RKO (cell line): ENCODE results near the gene FLT1.

Experiments
- DNase-seq: peaks from one replicate; pipeline ENCODE4 v3.0.0-alpha.2; 2016; ENCODE audit warnings: low spot score

FLT1 gene

GRCh38 chr13:28458608-28459007 is 36.3 kb downstream of the FLT1 start:
- no peak for DNase-seq

- DNase-seq = no peak
Observed at GRCh38 chr13:28458051-28458450, 36.9 kb downstream of the FLT1 start.

GRCh38 chr13:28457521-28457920 is 37.4 kb downstream of the FLT1 start:
- no peak for DNase-seq

DNA sequence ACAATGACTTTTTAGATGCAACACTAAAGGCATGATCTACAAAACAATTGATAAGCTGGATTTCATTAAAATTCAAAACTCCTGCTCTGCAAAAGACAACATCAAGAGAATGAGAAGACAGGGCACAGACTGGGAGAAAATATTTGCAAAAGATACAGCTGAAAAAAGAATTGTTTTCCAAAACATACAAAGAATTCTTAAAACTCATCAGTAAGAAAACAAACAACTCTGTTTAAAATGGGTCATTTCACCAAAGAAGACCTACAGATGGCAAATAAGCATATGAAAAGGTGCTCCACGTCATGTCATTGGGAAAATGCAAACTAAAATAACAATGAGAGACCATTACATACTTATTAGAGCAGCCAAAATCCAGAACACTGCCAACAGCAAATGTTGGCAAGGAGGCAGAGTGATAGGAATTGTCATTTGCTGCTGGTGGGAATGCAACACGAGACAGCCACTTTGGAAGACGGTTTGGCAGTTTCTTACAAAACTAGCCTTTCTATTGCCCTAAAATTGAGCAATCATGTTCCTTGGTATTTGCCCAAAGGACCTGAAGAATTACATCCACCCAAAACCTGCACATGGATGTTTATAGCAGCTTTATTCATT is 39.2 kb downstream of the FLT1 start:
- no peak for DNase-seq

DNA sequence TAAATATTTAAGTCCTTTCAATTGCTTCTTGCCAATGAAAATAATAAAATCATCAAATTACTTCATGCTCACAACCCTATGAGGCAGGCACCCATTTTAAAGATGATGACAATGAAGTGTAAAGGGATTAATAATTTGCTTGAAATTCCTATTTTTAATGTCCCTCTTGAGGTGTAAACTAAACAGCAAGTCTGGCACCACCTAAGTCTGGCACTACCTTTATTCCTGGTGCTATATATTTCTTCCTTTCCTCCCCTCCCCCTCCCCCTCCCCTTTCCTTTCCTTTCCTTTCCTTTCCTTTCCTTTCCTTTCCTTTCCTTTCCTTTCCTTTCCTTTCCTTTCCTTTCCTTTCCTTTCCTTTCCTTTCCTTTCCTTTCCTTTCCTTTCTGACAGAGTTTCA is 42.2 kb downstream of the FLT1 start:
- DNase-seq = no peak

DNA sequence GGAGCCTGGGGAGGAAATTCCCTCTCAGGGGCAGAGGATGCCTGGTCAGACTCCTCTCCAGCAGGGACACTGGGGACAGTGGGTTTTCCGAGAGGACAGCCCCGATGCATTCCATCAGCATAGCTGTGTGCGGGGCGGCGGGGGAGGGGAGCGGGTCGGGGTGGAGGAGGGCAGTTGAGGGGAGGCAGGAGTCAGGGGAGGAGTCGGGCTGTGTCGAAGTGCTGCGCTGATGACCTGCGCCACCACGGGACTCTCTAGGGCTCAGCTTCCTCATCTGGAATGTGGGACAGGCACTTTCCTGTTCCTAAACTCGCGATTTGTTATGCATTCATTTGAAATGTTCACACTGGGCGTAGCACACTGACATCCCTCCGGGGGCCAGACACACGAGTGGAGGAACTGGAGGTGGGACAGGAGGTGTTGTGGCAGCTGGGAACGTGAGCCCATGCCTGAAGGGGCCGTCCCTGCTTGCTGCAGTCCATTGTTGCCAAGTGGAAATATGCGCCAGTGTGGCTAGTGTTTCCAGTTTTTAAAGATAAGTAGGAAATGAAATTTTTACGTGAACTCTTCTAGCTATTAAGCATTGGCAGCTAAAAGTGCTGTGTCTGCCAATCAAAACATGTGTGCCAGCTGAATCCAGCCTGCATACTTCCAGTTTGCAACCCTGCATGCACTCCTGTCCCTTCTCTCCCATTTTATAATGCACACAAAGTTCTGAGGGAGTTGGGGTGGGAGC is 43.3 kb downstream of the FLT1 start:
- DNase-seq = no peak

DNA sequence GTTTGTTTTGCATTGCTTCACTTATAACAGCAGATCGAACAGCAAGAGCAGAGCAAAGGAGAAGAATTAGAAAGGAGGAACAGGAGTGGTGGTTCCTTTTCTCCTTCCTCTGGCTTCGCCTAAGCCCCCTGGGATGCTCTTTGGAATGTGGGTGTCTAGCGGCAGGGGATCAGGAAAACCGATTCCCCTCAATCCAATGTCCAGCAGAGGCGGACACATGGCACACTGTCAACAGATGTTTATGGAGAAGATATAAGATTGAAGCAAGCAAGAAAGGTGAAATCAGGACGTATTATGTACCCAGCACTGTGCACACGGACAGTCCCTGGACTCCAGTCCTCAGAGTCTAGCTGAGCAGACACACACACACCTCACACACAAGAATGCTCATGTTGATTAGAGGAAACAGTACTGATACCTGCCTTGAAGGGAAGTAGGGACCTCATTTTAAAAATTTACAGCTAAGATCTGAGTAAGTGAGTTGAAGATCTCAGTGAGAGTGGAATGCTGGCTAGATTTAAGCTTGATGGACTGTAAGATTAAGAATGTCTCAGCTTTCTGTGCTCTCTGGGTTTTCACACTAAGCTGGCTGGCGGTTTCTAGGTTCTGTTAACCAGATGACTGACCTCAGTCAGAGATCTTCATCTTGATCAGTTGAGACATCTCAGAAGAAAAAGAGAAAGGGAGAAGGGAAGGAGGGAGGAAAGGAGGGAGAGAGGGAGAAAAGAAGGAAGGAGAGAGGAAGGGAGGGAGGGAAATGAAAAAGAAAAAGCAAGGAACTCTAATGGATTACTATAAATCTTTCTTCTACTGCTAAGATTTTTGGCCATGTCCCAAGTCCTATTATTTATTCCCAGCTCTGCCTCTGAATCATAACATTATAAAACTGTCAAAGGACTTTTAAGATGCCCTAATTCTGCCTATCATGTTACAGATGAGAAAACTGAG is 44.8 kb downstream of the FLT1 start:
- DNase-seq = no peak

- DNase-seq = no peak
Observed at GRCh38 chr13:28448651-28449358, 46.1 kb downstream of the FLT1 start.

- DNase-seq = no peak
Observed at GRCh38 chr13:28447989-28448388, 46.9 kb downstream of the FLT1 start.

DNA sequence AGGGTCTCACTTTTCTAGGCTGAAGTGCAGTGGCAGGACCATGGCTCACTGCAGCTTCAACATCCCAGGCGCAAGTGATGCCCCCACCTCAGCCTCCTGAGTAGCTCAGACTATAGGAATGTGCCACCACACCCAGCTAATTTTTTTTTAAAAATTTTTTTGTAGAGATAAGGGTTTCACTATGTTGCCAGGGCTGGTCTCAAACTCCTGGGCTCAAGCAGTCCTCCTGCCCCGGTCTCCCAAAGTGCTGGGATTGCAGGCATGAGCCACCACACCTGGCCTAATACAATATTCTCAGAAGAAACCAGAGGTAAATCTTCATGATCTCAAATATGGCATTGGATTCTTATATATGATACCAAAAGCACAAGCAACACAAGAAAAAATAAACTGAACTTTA is 47.7 kb downstream of the FLT1 start:
- no peak for DNase-seq

DNA sequence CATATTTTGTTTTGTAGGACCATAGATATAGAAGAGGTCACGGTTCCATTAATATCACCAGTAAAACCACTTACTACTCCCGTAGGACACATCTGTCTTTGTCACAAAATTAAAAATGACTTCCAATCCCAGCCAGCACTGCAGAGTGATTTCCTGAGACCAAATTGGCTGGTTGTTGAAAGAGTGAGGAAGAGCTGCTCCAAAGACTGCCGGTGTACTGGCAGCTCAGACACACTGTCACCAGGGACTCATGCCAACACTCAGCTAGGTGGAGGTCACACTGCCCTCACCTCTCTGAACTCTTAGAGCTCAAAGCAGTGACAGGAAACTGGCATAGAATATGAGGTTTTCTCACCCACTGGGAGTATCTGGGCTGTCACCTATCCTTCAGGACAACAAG is 52.1 kb downstream of the FLT1 start:
- DNase-seq = no peak

- DNase-seq = no peak
Observed at GRCh38 chr13:28441529-28441928, 53.4 kb downstream of the FLT1 start.

DNA sequence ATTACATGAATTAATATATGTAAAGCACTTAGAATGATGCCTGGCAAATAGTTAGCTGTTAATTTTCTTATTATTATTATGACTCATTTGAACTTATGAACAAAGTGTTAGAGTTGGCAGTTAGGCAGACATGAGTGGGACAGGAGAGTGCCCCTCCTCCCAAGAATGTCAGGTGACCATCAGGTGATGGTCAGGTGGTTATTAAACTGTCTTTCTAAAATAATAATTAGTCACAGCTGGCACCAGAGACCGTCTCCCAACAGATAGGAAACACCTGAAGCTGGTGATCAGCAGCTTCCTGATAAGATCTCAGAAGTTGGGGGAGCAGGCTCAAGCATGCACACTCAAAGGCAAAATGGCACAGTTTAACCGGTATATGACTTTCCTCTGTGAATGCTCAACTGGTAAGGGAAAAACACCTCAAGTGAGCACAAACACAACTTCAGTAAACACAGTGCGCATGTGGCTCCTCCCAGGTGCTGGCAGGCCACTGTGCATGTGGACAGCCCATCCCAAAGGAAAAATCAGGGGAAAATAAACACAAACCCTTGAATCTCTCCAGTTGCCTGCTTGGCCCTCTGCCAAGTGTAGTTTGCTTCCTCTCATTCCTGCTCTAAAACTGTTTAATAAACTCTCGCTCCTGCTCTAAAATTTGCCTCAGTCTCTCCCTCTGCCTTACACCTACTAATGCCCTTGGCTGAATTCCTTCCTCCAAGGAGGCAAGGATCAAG is 54.0 kb downstream of the FLT1 start:
- DNase-seq = no peak

GRCh38 chr13:28438598-28439334 is 56.2 kb downstream of the FLT1 start:
- DNase-seq = no peak

- no peak for DNase-seq
Observed at GRCh38 chr13:28438067-28438466, 56.9 kb downstream of the FLT1 start.

DNA sequence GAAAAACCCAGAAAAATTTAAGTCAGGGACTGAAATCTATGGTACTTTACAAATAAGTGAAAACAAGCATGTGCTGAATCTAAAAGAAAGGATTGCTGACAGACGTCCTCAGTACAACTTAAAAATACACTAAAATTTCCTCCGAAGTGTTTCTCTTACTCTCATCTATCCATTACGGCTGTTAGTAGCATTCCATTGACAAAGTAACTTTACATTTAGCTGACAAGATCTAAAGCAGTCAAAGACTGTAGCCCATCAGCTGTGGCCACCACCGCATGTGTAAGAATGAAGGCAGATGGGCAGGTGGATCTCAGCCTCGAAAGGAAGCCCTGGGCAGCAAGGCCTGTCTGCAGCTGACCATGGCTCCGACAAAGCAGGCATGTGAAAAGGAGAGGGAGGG is 59.0 kb downstream of the FLT1 start:
- no peak for DNase-seq

- no peak for DNase-seq
Observed at GRCh38 chr13:28434926-28435325, 60.0 kb downstream of the FLT1 start.

DNA sequence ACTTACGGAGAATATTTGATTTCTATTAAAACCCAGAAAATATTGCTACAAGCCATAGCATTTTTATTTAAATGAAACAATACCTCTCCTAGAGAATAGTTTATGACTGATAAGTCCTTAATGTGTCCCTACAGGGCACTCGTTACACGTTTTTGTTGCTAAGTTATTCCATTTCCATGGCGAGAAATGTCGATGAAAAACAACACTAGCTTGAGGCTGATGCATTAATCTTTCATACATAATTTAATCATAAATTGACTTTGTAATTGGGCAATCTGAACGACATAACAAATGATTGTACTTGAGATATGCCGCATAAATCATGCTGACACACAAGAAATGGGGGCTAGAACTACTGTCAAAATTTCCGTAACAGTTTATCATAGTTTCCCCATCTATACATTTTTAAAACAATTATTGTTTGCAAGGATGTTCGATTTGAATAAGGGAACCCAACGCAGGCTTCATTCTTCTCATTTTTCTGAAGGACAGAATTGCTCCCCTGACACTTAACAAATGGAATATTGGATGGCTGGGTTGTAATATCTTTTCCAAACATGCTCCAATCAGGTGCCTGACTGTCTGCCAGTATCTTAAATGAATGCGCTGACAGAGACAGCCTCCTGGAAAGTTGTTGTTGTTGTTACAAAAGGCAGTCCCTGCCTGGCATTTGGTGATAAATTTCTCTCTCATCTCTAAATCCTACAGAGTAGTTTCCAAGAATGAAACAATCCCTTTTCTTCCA is 61.9 kb downstream of the FLT1 start:
- no peak for DNase-seq

GRCh38 chr13:28429685-28430290 is 65.1 kb downstream of the FLT1 start:
- no peak for DNase-seq

DNA sequence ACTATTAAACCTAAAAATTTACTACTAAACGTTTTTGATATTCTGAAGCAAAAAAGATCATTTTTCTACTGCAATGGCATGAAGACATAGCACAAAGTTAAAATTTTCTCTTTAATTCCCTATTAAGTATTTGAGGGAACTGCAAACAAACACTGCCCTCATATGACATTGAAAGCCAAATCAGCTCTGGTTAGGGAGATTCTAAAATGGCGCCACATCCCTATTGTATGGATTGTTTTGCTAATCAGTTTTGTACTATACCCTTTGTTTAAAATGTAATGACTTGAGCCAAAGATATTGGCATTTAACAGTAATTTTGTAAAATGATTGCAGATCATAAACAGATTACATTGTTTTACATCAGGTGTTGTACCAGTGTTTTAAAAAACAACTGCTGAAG is 65.8 kb downstream of the FLT1 start:
- DNase-seq = no peak
